ENCODE results near the gene BRPF3.
"Not testable (repeated sequence)": the region's sequence is repeated elsewhere in the genome, so short reads cannot be mapped to it uniquely, and the experiment has no call there.

BRPF3 gene

DNA sequence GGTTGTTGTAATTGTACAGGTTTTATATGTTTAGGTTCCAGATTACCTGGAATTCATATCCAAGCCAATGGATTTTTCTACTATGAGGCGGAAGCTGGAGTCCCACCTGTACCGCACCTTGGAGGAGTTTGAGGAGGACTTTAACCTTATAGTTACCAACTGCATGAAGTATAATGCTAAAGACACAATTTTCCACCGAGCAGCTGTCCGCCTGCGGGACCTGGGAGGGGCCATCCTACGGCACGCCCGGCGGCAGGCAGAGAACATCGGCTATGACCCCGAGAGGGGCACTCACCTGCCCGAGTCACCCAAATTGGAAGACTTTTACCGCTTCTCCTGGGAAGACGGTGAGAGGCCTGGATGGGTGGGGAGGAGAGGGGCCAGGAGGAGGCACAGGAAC is 13.6 kb downstream of the BRPF3 start:
- ATAC-seq (ENCODE audit: low read depth) (no peak), DNase-seq (ENCODE audit: low spot score in 2 of 2) (no peak)
- peaks cover 5% of the 10 kb centered on the region for H3K4me1 Mint-ChIP-seq
- H3K36me3 Mint-ChIP-seq = peaks cover 56% of the 10 kb centered on the region
- no peaks in the 10 kb centered on the region for H3K27me3 Mint-ChIP-seq
- no peak overlapping the region for H3K4me3 Mint-ChIP-seq
- H3K27ac Mint-ChIP-seq = no peak overlapping the region
- no peaks in the 10 kb centered on the region for H3K9me3 Mint-ChIP-seq

- H3K36me3 Mint-ChIP-seq = peaks cover 55% of the 10 kb centered on the region
- no peaks in the 10 kb centered on the region for H3K9me3 Mint-ChIP-seq
- H3K4me1 Mint-ChIP-seq = peaks cover 1% of the 10 kb centered on the region
- no peak overlapping the region for H3K4me3 Mint-ChIP-seq
- no peaks in the 10 kb centered on the region for H3K27me3 Mint-ChIP-seq
- DNase-seq (ENCODE audit: low spot score in 2 of 2) (no peak), ATAC-seq (ENCODE audit: low read depth) (no peak)
- H3K27ac Mint-ChIP-seq = no peak overlapping the region
Observed at GRCh38 chr6:36210886-36211595, 14.5 kb downstream of the BRPF3 start.

DNA sequence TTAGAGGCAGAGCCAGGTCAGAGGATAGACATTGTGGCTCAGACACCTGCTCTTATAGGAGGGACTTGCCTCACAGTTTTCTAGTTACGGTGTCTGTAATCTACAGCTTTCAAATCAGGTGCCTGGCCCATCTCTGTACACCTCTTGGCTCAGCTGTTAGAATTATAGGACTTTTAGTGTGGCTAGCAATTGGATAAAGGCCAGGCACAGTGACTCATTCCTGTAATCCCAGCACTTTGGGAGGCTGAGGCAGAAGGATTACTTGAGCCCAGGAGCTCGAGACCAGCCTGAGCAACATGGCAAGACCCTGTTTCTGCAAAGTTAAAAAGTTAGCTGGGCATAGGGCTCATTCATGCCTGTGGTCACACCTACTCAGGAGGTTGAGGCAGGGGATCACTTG is 20.0 kb downstream of the BRPF3 start:
- H3K36me3 Mint-ChIP-seq = peaks cover 43% of the 10 kb centered on the region
- no peaks in the 10 kb centered on the region for H3K4me1 Mint-ChIP-seq
- H3K27ac Mint-ChIP-seq = no peak overlapping the region
- DNase-seq (ENCODE audit: low spot score in 2 of 2) (no peak), ATAC-seq (ENCODE audit: low read depth) (no peak)
- H3K27me3 Mint-ChIP-seq = no peaks in the 10 kb centered on the region
- no peak overlapping the region for H3K4me3 Mint-ChIP-seq
- H3K9me3 Mint-ChIP-seq = no peaks in the 10 kb centered on the region

GRCh38 chr6:36217188-36217587 is 20.6 kb downstream of the BRPF3 start:
- ATAC-seq (ENCODE audit: low read depth) (no peak), DNase-seq (ENCODE audit: low spot score in 2 of 2) (no peak)
- Mint-ChIP-seq H3K27me3 (no peaks in the 10 kb centered on the region), H3K27ac (peak overlapping the region; percentile 36), H3K9me3 (no peaks in the 10 kb centered on the region), H3K36me3 (peaks cover 39% of the 10 kb centered on the region), H3K4me3 (no peak overlapping the region), H3K4me1 (no peaks in the 10 kb centered on the region)

DNA sequence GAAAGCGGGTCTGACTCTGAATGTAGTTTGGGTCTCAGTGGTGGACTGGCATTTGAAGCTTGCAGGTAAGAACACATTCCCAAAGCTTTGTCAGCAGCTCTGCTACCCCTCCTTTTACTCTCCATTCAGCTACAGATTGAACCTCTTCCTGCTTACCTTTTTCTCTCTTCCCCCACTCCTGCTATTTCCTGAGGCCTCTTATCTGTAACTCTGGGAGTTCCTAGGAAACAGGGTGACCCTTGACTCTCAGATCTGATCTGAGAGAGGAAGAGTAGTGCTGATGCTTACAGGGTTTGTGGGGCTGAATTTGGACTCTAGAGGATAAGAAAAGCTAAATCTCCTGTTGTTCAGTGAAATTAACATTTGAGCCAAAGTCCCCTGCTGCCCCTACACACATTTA is 21.4 kb downstream of the BRPF3 start:
- Mint-ChIP-seq H3K4me1 (no peaks in the 10 kb centered on the region), H3K4me3 (no peak overlapping the region), H3K27ac (peak overlapping the region; percentile 36), H3K36me3 (peaks cover 43% of the 10 kb centered on the region), H3K27me3 (no peaks in the 10 kb centered on the region), H3K9me3 (no peaks in the 10 kb centered on the region)
- no peak for ATAC-seq (ENCODE audit: low read depth)
- no peak for DNase-seq (ENCODE audit: low spot score in 2 of 2)

DNA sequence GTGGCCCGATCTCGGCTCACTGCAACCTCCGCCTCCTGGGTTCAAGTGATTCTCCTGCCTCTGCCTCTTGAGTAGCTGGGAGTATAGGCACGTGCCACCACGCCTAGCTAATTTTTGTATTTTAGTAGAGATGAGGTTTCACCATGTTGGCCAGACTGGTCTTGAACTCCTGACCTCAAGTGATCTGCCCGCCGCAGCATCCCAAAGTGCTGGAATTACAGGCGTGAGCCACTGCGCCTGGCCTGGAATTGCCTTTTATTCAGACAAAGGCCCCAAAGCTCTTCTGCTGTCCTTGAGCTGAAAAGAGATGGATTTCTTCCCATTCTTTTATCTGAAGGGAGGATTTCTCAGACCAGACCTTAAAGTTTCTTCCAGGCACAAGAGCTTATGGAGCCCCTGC is 22.0 kb downstream of the BRPF3 start:
- ATAC-seq (ENCODE audit: low read depth); H3K27ac Mint-ChIP-seq; H3K4me1 Mint-ChIP-seq; H3K27me3 Mint-ChIP-seq; H3K4me3 Mint-ChIP-seq; H3K9me3 Mint-ChIP-seq; DNase-seq (ENCODE audit: low spot score in 2 of 2): not testable (repeated sequence)
- H3K36me3 Mint-ChIP-seq = peaks cover 43% of the 10 kb centered on the region

GRCh38 chr6:36219081-36219480 is 22.5 kb downstream of the BRPF3 start:
- H3K9me3 Mint-ChIP-seq = no peaks in the 10 kb centered on the region
- DNase-seq (ENCODE audit: low spot score in 2 of 2) = no peak
- no peaks in the 10 kb centered on the region for H3K4me1 Mint-ChIP-seq
- H3K27ac Mint-ChIP-seq = no peak overlapping the region
- H3K27me3 Mint-ChIP-seq = no peaks in the 10 kb centered on the region
- H3K36me3 Mint-ChIP-seq = peaks cover 39% of the 10 kb centered on the region
- ATAC-seq (ENCODE audit: low read depth) = no peak
- H3K4me3 Mint-ChIP-seq = no peak overlapping the region

GRCh38 chr6:36220226-36220625 is 23.7 kb downstream of the BRPF3 start:
- Mint-ChIP-seq H3K4me3 (no peak overlapping the region), H3K27ac (no peak overlapping the region), H3K4me1 (no peaks in the 10 kb centered on the region), H3K9me3 (no peaks in the 10 kb centered on the region), H3K27me3 (no peaks in the 10 kb centered on the region), H3K36me3 (peaks cover 37% of the 10 kb centered on the region)
- ATAC-seq (ENCODE audit: low read depth) (no peak), DNase-seq (ENCODE audit: low spot score in 2 of 2) (no peak)

DNA sequence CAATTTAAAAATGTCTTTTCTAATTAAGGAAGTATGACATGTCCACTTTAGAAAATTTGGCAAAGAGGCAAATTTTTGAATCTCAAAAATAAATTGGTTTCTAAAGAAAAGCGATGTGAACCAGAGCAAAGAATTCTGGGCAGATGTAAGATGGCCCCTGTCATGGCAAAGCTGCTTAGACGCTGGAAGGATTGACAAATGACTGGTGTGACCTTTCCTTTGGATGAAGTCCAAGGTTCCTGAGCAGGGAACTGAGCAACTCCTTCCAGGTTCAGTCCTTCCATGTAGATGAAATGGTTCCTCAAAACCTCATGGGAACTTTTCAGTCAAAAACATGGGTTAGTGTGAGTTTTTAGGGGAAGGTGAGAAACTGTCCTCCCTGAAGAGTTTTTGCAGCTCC is 25.1 kb downstream of the BRPF3 start:
- Mint-ChIP-seq H3K4me1 (no peaks in the 10 kb centered on the region), H3K4me3 (no peak overlapping the region), H3K27ac (no peak overlapping the region), H3K36me3 (peaks cover 33% of the 10 kb centered on the region), H3K27me3 (no peaks in the 10 kb centered on the region), H3K9me3 (no peaks in the 10 kb centered on the region)
- no peak for ATAC-seq (ENCODE audit: low read depth)
- DNase-seq (ENCODE audit: low spot score in 2 of 2) = no peak

- ATAC-seq (ENCODE audit: low read depth) = no peak
- Mint-ChIP-seq H3K4me3 (no peak overlapping the region), H3K27me3 (no peaks in the 10 kb centered on the region), H3K4me1 (no peaks in the 10 kb centered on the region), H3K9me3 (no peaks in the 10 kb centered on the region), H3K36me3 (peaks cover 31% of the 10 kb centered on the region), H3K27ac (no peak overlapping the region)
- no peak for DNase-seq (ENCODE audit: low spot score in 2 of 2)
Observed at GRCh38 chr6:36222924-36223323, 26.4 kb downstream of the BRPF3 start.

DNA sequence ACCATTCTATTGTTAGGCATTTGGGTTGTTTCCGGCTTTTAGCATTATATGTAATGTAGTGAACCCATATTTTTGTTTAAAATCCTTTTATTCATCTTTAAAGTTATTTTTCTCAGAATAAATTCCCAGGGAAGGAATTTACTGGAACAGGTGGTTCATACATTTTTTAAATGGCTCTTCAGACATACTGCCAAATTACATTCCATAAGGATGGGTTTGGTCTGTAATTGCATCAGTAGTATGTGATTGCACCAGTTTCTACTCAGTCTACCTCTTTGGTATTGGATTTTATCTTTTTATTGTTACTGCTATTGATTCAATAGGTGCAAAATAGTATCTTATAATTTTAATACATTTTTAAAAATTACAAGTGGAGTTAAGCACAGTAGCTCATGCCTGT is 27.2 kb downstream of the BRPF3 start:
- H3K36me3 Mint-ChIP-seq = peaks cover 33% of the 10 kb centered on the region
- no peak overlapping the region for H3K4me3 Mint-ChIP-seq
- DNase-seq (ENCODE audit: low spot score in 2 of 2) (no peak), ATAC-seq (ENCODE audit: low read depth) (no peak)
- H3K27me3 Mint-ChIP-seq = no peaks in the 10 kb centered on the region
- no peaks in the 10 kb centered on the region for H3K9me3 Mint-ChIP-seq
- no peak overlapping the region for H3K27ac Mint-ChIP-seq
- H3K4me1 Mint-ChIP-seq = no peaks in the 10 kb centered on the region

- Mint-ChIP-seq H3K4me3 (no peak overlapping the region), H3K27me3 (no peaks in the 10 kb centered on the region), H3K4me1 (no peaks in the 10 kb centered on the region), H3K9me3 (no peaks in the 10 kb centered on the region), H3K27ac (no peak overlapping the region), H3K36me3 (peaks cover 33% of the 10 kb centered on the region)
- DNase-seq (ENCODE audit: low spot score in 2 of 2) (no peak), ATAC-seq (ENCODE audit: low read depth) (no peak)
Observed at GRCh38 chr6:36224918-36225461, 28.4 kb downstream of the BRPF3 start.

- Mint-ChIP-seq H3K4me3 (no peak overlapping the region), H3K27ac (no peak overlapping the region), H3K9me3 (no peaks in the 10 kb centered on the region)
Observed at GRCh38 chr6:36226438-36227047, 30.0 kb downstream of the BRPF3 start.

GRCh38 chr6:36227379-36228228 is 31.1 kb downstream of the BRPF3 start:
- no peaks in the 10 kb centered on the region for H3K27me3 Mint-ChIP-seq
- no peaks in the 10 kb centered on the region for H3K9me3 Mint-ChIP-seq
- H3K36me3 Mint-ChIP-seq = peaks cover 41% of the 10 kb centered on the region
- no peak overlapping the region for H3K27ac Mint-ChIP-seq
- no peak for DNase-seq (ENCODE audit: low spot score in 2 of 2)
- H3K4me1 Mint-ChIP-seq = no peaks in the 10 kb centered on the region
- no peak overlapping the region for H3K4me3 Mint-ChIP-seq
- no peak for ATAC-seq (ENCODE audit: low read depth)

More at GRCh38 chr6:36226438-36227047, 30.0 kb downstream of the BRPF3 start:
- Mint-ChIP-seq H3K4me1 (no peaks in the 10 kb centered on the region), H3K27me3 (no peaks in the 10 kb centered on the region), H3K36me3 (peaks cover 39% of the 10 kb centered on the region)
- DNase-seq (ENCODE audit: low spot score in 2 of 2) (no peak), ATAC-seq (ENCODE audit: low read depth) (no peak)
